Left lung (tissue), 14 donors: ENCODE results near the gene RAVER2. TPM values are rescaled to one million over a fixed set of nuclear protein-coding genes. Genes with fewer than 3 reads are reported as not detected.

ENCODE experiments used
- ATAC-seq: fragments of 200-7000 bp; cut with Tn5 transposase; one replicate; pipeline ENCODE4 v1.9.1; 2020; ENCODE audit warnings: moderate library complexity
- DNase-seq, 4 donors: peaks; one replicate each; pipeline ENCODE4 v3.0.0-alpha.2; 2013 to 2020
- H3K27ac ChIP-seq, 2 donors: fragments of 200-600 bp; sonication (generic) in 1 of 2; one replicate each; pipeline versions ENCODE4 v1.5.0 to v1.8.0; 2020 to 2021
- H3K27me3 ChIP-seq, 2 donors: fragments of 200-600 bp; sonication (generic) in 1 of 2; one replicate each; pipeline versions ENCODE4 v1.5.0 to v1.8.0; 2020 to 2021
- H3K36me3 ChIP-seq, 2 donors: fragments of 200-600 bp; sonication (generic) in 1 of 2; one replicate each; pipeline versions ENCODE4 v1.5.0 to v1.8.0; 2020 to 2021
- H3K4me1 ChIP-seq, 2 donors: fragments of 200-600 bp; one replicate each; pipeline ENCODE4 v1.8.0; 2021
- H3K4me3 ChIP-seq, 2 donors: fragments of 200-600 bp; sonication (generic) in 1 of 2; one replicate each; pipeline versions ENCODE4 v1.5.0 to v1.8.0; 2020 to 2021; ENCODE audit warnings: mild to moderate bottlenecking in 1 of 2
- H3K9me3 ChIP-seq, 2 donors: fragments of 200-600 bp; sonication (generic) in 1 of 2; one replicate each; pipeline versions ENCODE4 v1.5.0 to v1.8.0; 2020 to 2021
- intact Hi-C, 2 donors: fragments of 100-400 bp; cut with DNase I; formaldehyde crosslinking; loops; one replicate each; pipeline versions ENCODE4 v1.11.2 to v1.14.2; 2022
- long read RNA-seq, 12 donors: library from polyadenylated mRNA in 2 of 12; unstranded in 2 of 12; transcript quantifications; one replicate each; pipeline ENCODE4 v2.0.0 and lab custom pipeline, GENCODE V29; 2019 to 2026
- polyA plus RNA-seq, 6 donors: library from polyadenylated mRNA; unstranded; fragments of 120-200 nt; gene quantifications; one replicate each; pipeline ENCODE4 v1.2.1, GENCODE V29; 2013; ENCODE audit not compliant: insufficient read length in 6 of 6
- total RNA-seq, 2 donors: library from RNA; stranded (reverse); fragmentation: NEBNext Ultra II Directional; extraction: Animal tissue kit (Norgen Biotek cat#: 25700); gene quantifications; one replicate each; pipeline ENCODE4 v1.2.1, GENCODE V29; 2021
- TF ChIP-seq, protein P1 (sequence below), 2 donors: fragments of 200-600 bp; sonication (generic) in 1 of 2; IDR thresholded peaks; one replicate each; pipeline versions ENCODE4 v1.5.0 to v1.8.0; 2021; ENCODE audit warnings: antibody characterized with exemption in 2 of 2
- donor health status: DM: no; HTN: yes; CAD: no.
- donor health status: DM: no; HTN: no; CAD: no.

Gene RAVER2
- total RNA-seq = 10 to 100 TPM; 13.3 to 13.7 TPM
- polyA plus RNA-seq = 10 to 100 TPM; 30.8 to 37.8 (median 33.0) TPM
- long read RNA-seq, donor 1, full-length matches to known transcripts = 1 of 13 reads
- long read RNA-seq, donor 1, partial matches to known transcripts = 12 of 13 reads
- long read RNA-seq, donor 1, other reads (novel, unspliced or antisense) = 0 of 13 reads
- long read RNA-seq, donor 2, full-length matches to known transcripts = 5 of 5 reads
- long read RNA-seq, donor 2, partial matches to known transcripts = 0 of 5 reads
- long read RNA-seq, donor 2, other reads (novel, unspliced or antisense) = 0 of 5 reads
- long read RNA-seq, donor 3, full-length matches to known transcripts = 2 of 2 reads
- long read RNA-seq, donor 3, partial matches to known transcripts = 0 of 2 reads
- long read RNA-seq, donor 3, other reads (novel, unspliced or antisense) = 0 of 2 reads
- long read RNA-seq, donor 4 = 0 reads
- long read RNA-seq, donor 5, full-length matches to known transcripts = 1 of 8 reads
- long read RNA-seq, donor 5, partial matches to known transcripts = 7 of 8 reads
- long read RNA-seq, donor 5, other reads (novel, unspliced or antisense) = 0 of 8 reads
- long read RNA-seq, donor 6, full-length matches to known transcripts = 4 of 4 reads
- long read RNA-seq, donor 6, partial matches to known transcripts = 0 of 4 reads
- long read RNA-seq, donor 6, other reads (novel, unspliced or antisense) = 0 of 4 reads
- long read RNA-seq, donor 7, full-length matches to known transcripts = 3 of 3 reads
- long read RNA-seq, donor 7, partial matches to known transcripts = 0 of 3 reads
- long read RNA-seq, donor 7, other reads (novel, unspliced or antisense) = 0 of 3 reads
- long read RNA-seq, donor 8, full-length matches to known transcripts = 3 of 3 reads
- long read RNA-seq, donor 8, partial matches to known transcripts = 0 of 3 reads
- long read RNA-seq, donor 8, other reads (novel, unspliced or antisense) = 0 of 3 reads
- long read RNA-seq, donor 9 = 0 reads
- long read RNA-seq, donor 10 = 0 reads
- long read RNA-seq, donor 11, full-length matches to known transcripts = 2 of 8 reads
- long read RNA-seq, donor 11, partial matches to known transcripts = 6 of 8 reads
- long read RNA-seq, donor 11, other reads (novel, unspliced or antisense) = 0 of 8 reads
- long read RNA-seq, donor 12 = 0 reads

DNA sequence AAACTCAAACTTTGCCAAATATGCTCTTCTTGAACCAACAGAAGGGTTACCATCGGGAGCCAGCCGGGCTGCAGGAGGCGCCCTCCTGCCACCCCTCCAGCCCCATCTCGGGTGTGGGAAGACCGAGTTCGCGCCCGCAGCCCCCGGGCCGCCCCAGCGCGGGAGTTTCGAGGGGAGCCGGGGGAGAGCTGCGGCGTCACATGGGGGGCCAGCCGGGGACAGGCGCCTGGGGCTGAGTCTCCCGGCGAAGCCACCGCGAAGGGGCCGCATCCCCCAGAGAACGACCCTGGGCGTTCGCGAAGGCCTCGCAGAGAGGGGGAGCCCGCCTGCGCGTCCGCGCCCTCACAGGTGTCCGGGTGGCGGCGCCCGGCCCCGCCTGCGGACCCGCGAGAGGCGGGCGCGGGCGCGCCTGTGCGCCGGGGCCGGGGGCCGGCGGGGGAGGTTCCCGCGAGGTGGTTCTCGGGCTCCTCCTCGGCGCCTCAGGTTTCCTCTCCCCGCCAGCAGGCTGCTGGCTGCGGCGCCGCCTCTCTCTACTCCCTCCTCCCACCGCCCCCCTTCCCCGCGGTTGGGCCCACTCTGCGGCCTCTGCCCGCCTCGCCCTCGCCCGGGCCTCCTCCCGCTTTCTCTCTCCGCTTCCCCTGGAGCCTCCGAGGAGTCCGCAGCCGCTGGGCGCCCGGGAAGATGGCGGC lies at the start of gene RAVER2:
RAVER2 (plus strand) TSS at position 584 of the 689 bp plus-strand sequence; CDS start at position 682, 98 bp downstream.
- Histone ChIP-seq H3K4me1 (peaks cover 0 to 17% of the 10 kb centered on the region in 2 donors), H3K27me3 (no peaks in the 10 kb centered on the region), H3K9me3 (no peaks in the 10 kb centered on the region), H3K36me3 (no peaks in the 10 kb centered on the region), H3K27ac (peak within 1 kb of the TSS; percentile 81 to 86), H3K4me3 (peak within 1 kb of the TSS; percentile 68 to 71)
- DNase-seq (peak; percentile 75 to 93 (median 85)), ATAC-seq (peak; percentile 92)
- TF ChIP-seq, protein P1, sequence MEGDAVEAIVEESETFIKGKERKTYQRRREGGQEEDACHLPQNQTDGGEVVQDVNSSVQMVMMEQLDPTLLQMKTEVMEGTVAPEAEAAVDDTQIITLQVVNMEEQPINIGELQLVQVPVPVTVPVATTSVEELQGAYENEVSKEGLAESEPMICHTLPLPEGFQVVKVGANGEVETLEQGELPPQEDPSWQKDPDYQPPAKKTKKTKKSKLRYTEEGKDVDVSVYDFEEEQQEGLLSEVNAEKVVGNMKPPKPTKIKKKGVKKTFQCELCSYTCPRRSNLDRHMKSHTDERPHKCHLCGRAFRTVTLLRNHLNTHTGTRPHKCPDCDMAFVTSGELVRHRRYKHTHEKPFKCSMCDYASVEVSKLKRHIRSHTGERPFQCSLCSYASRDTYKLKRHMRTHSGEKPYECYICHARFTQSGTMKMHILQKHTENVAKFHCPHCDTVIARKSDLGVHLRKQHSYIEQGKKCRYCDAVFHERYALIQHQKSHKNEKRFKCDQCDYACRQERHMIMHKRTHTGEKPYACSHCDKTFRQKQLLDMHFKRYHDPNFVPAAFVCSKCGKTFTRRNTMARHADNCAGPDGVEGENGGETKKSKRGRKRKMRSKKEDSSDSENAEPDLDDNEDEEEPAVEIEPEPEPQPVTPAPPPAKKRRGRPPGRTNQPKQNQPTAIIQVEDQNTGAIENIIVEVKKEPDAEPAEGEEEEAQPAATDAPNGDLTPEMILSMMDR (IDR thresholded peaks at IDR 0.05) = peak in 1 of 2 donors; percentile 17
- intact Hi-C loops = no loop called here

- TF ChIP-seq, protein P1 (IDR thresholded peaks at IDR 0.05) = no peak
- intact Hi-C loops = no loop called here
Measured at GRCh38 chr1:64696879-64697278, 48.0 kb upstream of the RAVER2 start.

DNA sequence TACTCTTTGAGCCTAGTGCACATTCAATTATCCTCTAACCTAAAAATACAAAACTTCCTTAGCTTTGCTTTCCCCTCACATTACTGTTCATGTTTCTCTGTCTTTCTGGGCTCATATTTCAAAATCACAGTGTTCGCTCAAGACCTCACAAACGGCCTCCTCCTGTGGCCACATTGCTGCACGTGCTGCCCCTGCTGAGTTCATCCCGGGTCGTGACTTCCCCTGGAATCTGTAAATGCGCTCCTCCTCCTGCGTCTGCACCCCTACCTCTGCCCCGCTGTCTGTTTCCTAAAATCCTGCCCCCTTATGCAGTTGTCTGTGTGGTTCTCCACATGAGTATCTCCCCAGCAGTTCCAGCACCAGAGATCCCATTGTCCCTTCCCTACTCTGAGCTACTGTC lies 45.5 kb upstream of the RAVER2 start:
- DNase-seq (no peak), ATAC-seq (no peak)
- no peaks in the 10 kb centered on the region for H3K36me3 ChIP-seq
- no peaks in the 10 kb centered on the region for H3K4me1 ChIP-seq
- H3K27me3 ChIP-seq = no peaks in the 10 kb centered on the region
- no peak overlapping the region for H3K4me3 ChIP-seq
- intact Hi-C loops = no loop called here
- no peak overlapping the region for H3K27ac ChIP-seq
- no peaks in the 10 kb centered on the region for H3K9me3 ChIP-seq
- TF ChIP-seq, protein P1 (IDR thresholded peaks at IDR 0.05) = no peak

More at GRCh38 chr1:64696879-64697278, 48.0 kb upstream of the RAVER2 start:
- no peak overlapping the region for H3K27ac ChIP-seq
- H3K36me3 ChIP-seq = no peaks in the 10 kb centered on the region
- ATAC-seq (no peak), DNase-seq (no peak)
- no peak overlapping the region for H3K4me3 ChIP-seq
- H3K4me1 ChIP-seq = no peaks in the 10 kb centered on the region
- no peaks in the 10 kb centered on the region for H3K27me3 ChIP-seq
- no peaks in the 10 kb centered on the region for H3K9me3 ChIP-seq

- Histone ChIP-seq H3K4me1 (no peaks in the 10 kb centered on the region), H3K27me3 (no peaks in the 10 kb centered on the region), H3K9me3 (no peaks in the 10 kb centered on the region), H3K27ac (no peak overlapping the region), H3K4me3 (no peak overlapping the region), H3K36me3 (no peaks in the 10 kb centered on the region)
- DNase-seq = no peak
- intact Hi-C loops = no loop called here
- no peak for ATAC-seq
- TF ChIP-seq, protein P1 (IDR thresholded peaks at IDR 0.05) = no peak
Measured at GRCh38 chr1:64701071-64701470, 43.8 kb upstream of the RAVER2 start.
